Neural cell (in vitro differentiated cells): ENCODE results near the gene LZTS3. TPM values are rescaled to one million over a fixed set of nuclear protein-coding genes. Genes with fewer than 3 reads are reported as not detected.
"Not testable (repeated sequence)": the region's sequence is repeated elsewhere in the genome, so short reads cannot be mapped to it uniquely, and the experiment has no call there.

Source experiments
- H2AFZ ChIP-seq: fragments of 200-600, 300-800 bp; sonication (generic), shearing (Covaris generic); 2 replicates; pipeline ENCODE4 v1.6.0; 2014; ENCODE audit warnings: low read depth, mild to moderate bottlenecking, antibody characterized with exemption, low read length, moderate library complexity
- H3F3A ChIP-seq: fragments of 200-600 bp; shearing (Covaris generic); 2 replicates; pipeline ENCODE4 v1.6.1; 2016; ENCODE audit warnings: mild to moderate bottlenecking, moderate library complexity, mixed read lengths, antibody characterized with exemption, low read length; ENCODE audit not compliant: insufficient read depth, poor library complexity, severe bottlenecking
- H3K27ac ChIP-seq: fragments of 200-600, 300-800 bp; sonication (generic), shearing (Covaris generic); 2 replicates; pipeline ENCODE4 v1.5.1; 2014; ENCODE audit warnings: mild to moderate bottlenecking, low read length, moderate library complexity
- H3K27me3 ChIP-seq: fragments of 300-800, 200-600 bp; sonication (generic), shearing (Covaris generic); 2 replicates; pipeline ENCODE4 v1.6.0; 2014; ENCODE audit warnings: mild to moderate bottlenecking, low read depth, low read length, moderate library complexity; ENCODE audit not compliant: insufficient read depth
- H3K36me3 ChIP-seq: fragments of 300-800, 200-600 bp; sonication (generic), shearing (Covaris generic); 2 replicates; pipeline ENCODE4 v1.5.1; 2014; ENCODE audit warnings: mild to moderate bottlenecking, antibody characterized with exemption, low read length, moderate library complexity; ENCODE audit not compliant: insufficient read depth
- H3K4me2 ChIP-seq: fragments of 300-800, 200-600 bp; sonication (generic), shearing (Covaris generic); 2 replicates; pipeline ENCODE4 v1.6.0; 2014; ENCODE audit warnings: mild to moderate bottlenecking, low read length
- H3K4me3 ChIP-seq: fragments of 300-800, 200-600 bp; sonication (generic), shearing (Covaris generic); 2 replicates; pipeline ENCODE4 v1.5.1; 2014; ENCODE audit warnings: mild to moderate bottlenecking, low read length, moderate library complexity
- H3K79me2 ChIP-seq: fragments of 200-600 bp; shearing (Covaris generic); replicated peaks from 2 replicates; pipeline ENCODE4 v1.6.0; 2014; ENCODE audit warnings: mild to moderate bottlenecking, low read length, moderate library complexity; ENCODE audit not compliant: insufficient read depth
- H3K9ac ChIP-seq: fragments of 300-800, 200-600 bp; sonication (generic), shearing (Covaris generic); 2 replicates; pipeline ENCODE4 v1.6.1; 2016; ENCODE audit warnings: mild to moderate bottlenecking, low read length, mixed read lengths
- H3K9me2 ChIP-seq: fragments of 200-600 bp; shearing (Covaris generic); 2 replicates; pipeline ENCODE4 v1.6.1; 2016; ENCODE audit warnings: mild to moderate bottlenecking, low read length, mixed read lengths; ENCODE audit not compliant: insufficient read depth
- H3K9me3 ChIP-seq: fragments of 200-600, 300-800 bp; sonication (generic), shearing (Covaris generic); 2 replicates; pipeline ENCODE4 v1.6.1; 2016; ENCODE audit warnings: mild to moderate bottlenecking, mixed run types, low read length, moderate library complexity, mixed read lengths
- H4K20me1 ChIP-seq: fragments of 200-600 bp; shearing (Covaris generic); 2 replicates; pipeline ENCODE4 v1.6.1; 2016; ENCODE audit warnings: mild to moderate bottlenecking, mixed run types; ENCODE audit not compliant: insufficient read depth
- CTCF ChIP-seq: fragments of 450-650 bp; IDR thresholded peaks from 2 replicates; pipeline ENCODE4 v1.5.1; 2014; ENCODE audit warnings: antibody characterized with exemption, mild to moderate bottlenecking, moderate library complexity; ENCODE audit not compliant: poor library complexity, severe bottlenecking
- EP300 ChIP-seq: fragments of 450-650 bp; conservative IDR thresholded peaks from 2 replicates; pipeline ENCODE4 v1.6.1; 2014; ENCODE audit warnings: antibody characterized with exemption, mild to moderate bottlenecking, moderate library complexity; ENCODE audit not compliant: poor library complexity, severe bottlenecking
- EZH2 ChIP-seq: fragments of 200-600, 300-800 bp; shearing (Covaris generic), sonication (generic); IDR thresholded peaks from 2 replicates; pipeline ENCODE4 v1.6.1; 2014; ENCODE audit warnings: antibody characterized with exemption, low read length, borderline replicate concordance, mild to moderate bottlenecking; ENCODE audit not compliant: insufficient read depth, poor library complexity, severe bottlenecking
- MXI1 ChIP-seq: fragments of 450-650 bp; conservative IDR thresholded peaks from 2 replicates; pipeline ENCODE4 v1.6.1; 2014; ENCODE audit warnings: antibody characterized with exemption, mild to moderate bottlenecking; ENCODE audit not compliant: poor library complexity, severe bottlenecking
- POLR2AphosphoS5 ChIP-seq: IDR thresholded peaks from 2 replicates; pipeline ENCODE4 v1.6.1; 2012
- RAD21 ChIP-seq: fragments of 450-650 bp; conservative IDR thresholded peaks from 2 replicates; pipeline ENCODE4 v1.6.1; 2014; ENCODE audit warnings: antibody characterized with exemption, mild to moderate bottlenecking, moderate library complexity
- REST ChIP-seq: IDR thresholded peaks from 2 replicates; pipeline ENCODE4 v1.6.1; 2012; ENCODE audit warnings: borderline replicate concordance
- SMC3 ChIP-seq: fragments of 450-650 bp; conservative IDR thresholded peaks from 2 replicates; pipeline ENCODE4 v1.6.1; 2014; ENCODE audit warnings: antibody characterized with exemption, mild to moderate bottlenecking, moderate library complexity; ENCODE audit not compliant: poor library complexity
- TAF1 ChIP-seq: IDR thresholded peaks from 2 replicates; pipeline ENCODE4 v1.6.1; 2012; ENCODE audit warnings: low read depth
- polyA plus RNA-seq: library from polyadenylated mRNA; depleted of rRNA; stranded (reverse); fragments of >200 nt; gene quantifications from 2 replicates; pipeline ENCODE4 v1.2.3, GENCODE V29; 2014

The LZTS3 gene
- polyA plus RNA-seq, 1 donor from 2014 or later = 33.8 TPM

- no peak overlapping the region for H3K9ac ChIP-seq
- H3K27me3 ChIP-seq = no peaks in the 10 kb centered on the region
- no peak overlapping the region for H2AFZ ChIP-seq
- H3F3A ChIP-seq = no peaks in the 10 kb centered on the region
- H3K9me2 ChIP-seq = no peaks in the 10 kb centered on the region
- H4K20me1 ChIP-seq = no peaks in the 10 kb centered on the region
- H3K4me2 ChIP-seq = no peak overlapping the region
- H3K79me2 ChIP-seq = no peaks in the 10 kb centered on the region
- TF ChIP-seq POLR2AphosphoS5 = no peak
- TF ChIP-seq CTCF = peak; percentile 56
- TF ChIP-seq SMC3 = peak; percentile 34
- no peaks in the 10 kb centered on the region for H3K36me3 ChIP-seq
- H3K9me3 ChIP-seq = no peaks in the 10 kb centered on the region
- H3K27ac ChIP-seq = no peak overlapping the region
- H3K4me3 ChIP-seq = no peak overlapping the region
These were observed 45.1 kb upstream of the LZTS3 start for GRCh38 chr20:3218307-3218988.

GRCh38 chr20:3215359-3215917, 42.1 kb upstream of the LZTS3 start:
- not testable (repeated sequence) for H3K27me3 ChIP-seq, H3K9ac ChIP-seq, H2AFZ ChIP-seq, H3K9me3 ChIP-seq, H3K4me2 ChIP-seq, H3F3A ChIP-seq, H4K20me1 ChIP-seq, H3K27ac ChIP-seq, H3K4me3 ChIP-seq, H3K9me2 ChIP-seq, H3K79me2 ChIP-seq, H3K36me3 ChIP-seq

GRCh38 chr20:3213226-3213625, 39.9 kb upstream of the LZTS3 start:
- Histone ChIP-seq H3K79me2 (peaks cover 10% of the 10 kb centered on the region), H3K36me3 (no peaks in the 10 kb centered on the region), H3K4me2 (no peak overlapping the region), H3K9me3 (no peaks in the 10 kb centered on the region), H3K27ac (no peak overlapping the region), H3F3A (no peaks in the 10 kb centered on the region), H3K9me2 (no peaks in the 10 kb centered on the region), H4K20me1 (no peaks in the 10 kb centered on the region), H2AFZ (no peak overlapping the region), H3K9ac (no peak overlapping the region), H3K4me3 (no peak overlapping the region), H3K27me3 (no peaks in the 10 kb centered on the region)
- TF ChIP-seq RAD21 (no peak), POLR2AphosphoS5 (no peak), CTCF (no peak), MXI1 (no peak), REST (no peak), TAF1 (no peak), EZH2 (no peak), EP300 (no peak), SMC3 (no peak)
